ENCODE data around the gene ARHGAP27.
A peak's percentile ranks its signal among the peaks of the same experiment; 100 is the strongest.

Gene ARHGAP27

GRCh38 chr17:45403906-45404490 is 28.7 kb downstream of the ARHGAP27 start:
- Histone ChIP-seq H3K4me2 (ENCODE audit: low read length, poor library complexity, severe bottlenecking) (no peak overlapping the region), H2BK120ac (ENCODE audit: low read depth, low read length) (no peak overlapping the region), H3K36me3 (ENCODE audit: control insufficient read depth in 1 of 2, insufficient read depth in 2 of 2, low read depth in 1 of 2, low read length in 2 of 2) (peaks cover 6 to 26% of the 10 kb centered on the region in 2 experiments), H3K4me1 (ENCODE audit: control insufficient read depth, insufficient read depth, low read depth, low read length) (peaks cover 21% of the 10 kb centered on the region), H3K79me1 (replicated peaks; ENCODE audit: low read length, poor library complexity, severe bottlenecking) (no peaks in the 10 kb centered on the region), H2BK12ac (ENCODE audit: low read length in 2 of 2) (no peak overlapping the region), H3K9ac (ENCODE audit: low read length) (no peak overlapping the region), H3K14ac (ENCODE audit: low read length in 2 of 2) (peak overlapping the region in 1 of 2 experiments; percentile 31), H4K91ac (ENCODE audit: low read length) (no peak overlapping the region), H2BK15ac (ENCODE audit: low read depth, poor library complexity, severe bottlenecking) (no peak overlapping the region), H2AFZ (ENCODE audit: low read depth, low read length) (no peak overlapping the region), H3K9me3 (ENCODE audit: control insufficient read depth, low read length) (no peaks in the 10 kb centered on the region), H4K8ac (ENCODE audit: low read length) (no peak overlapping the region), H3K18ac (ENCODE audit: low read depth in 1 of 2, low read length in 2 of 2) (no peak overlapping the region), H2BK5ac (ENCODE audit: low read depth, low read length, poor library complexity, severe bottlenecking) (no peak overlapping the region), H2AK5ac (ENCODE audit: low read length, severe bottlenecking) (no peak overlapping the region), H3K23ac (ENCODE audit: low read length in 2 of 2) (no peak overlapping the region), H3K27me3 (ENCODE audit: control insufficient read depth in 1 of 2, insufficient read depth in 1 of 2, low read length in 2 of 2) (no peaks in the 10 kb centered on the region), H3K27ac (ENCODE audit: low read length, poor library complexity, severe bottlenecking) (no peak overlapping the region), H3K4me3 (ENCODE audit: insufficient read depth in 1 of 2, low read depth in 1 of 2, low read length in 2 of 2) (no peak overlapping the region), H3K4ac (ENCODE audit: low read depth in 1 of 2, low read length in 2 of 2) (no peak overlapping the region)
- 95% methylated on average over 8 of the region's 10 CpGs for WGBS
- no peak for DNase-seq

- Histone ChIP-seq H2BK5ac (ENCODE audit: low read depth, low read length, poor library complexity, severe bottlenecking) (no peak overlapping the region), H2AFZ (ENCODE audit: low read depth, low read length) (no peak overlapping the region), H3K23ac (ENCODE audit: low read length in 2 of 2) (no peak overlapping the region), H3K27ac (ENCODE audit: low read length, poor library complexity, severe bottlenecking) (no peak overlapping the region), H3K9ac (ENCODE audit: low read length) (no peak overlapping the region), H3K4me3 (ENCODE audit: insufficient read depth in 1 of 2, low read depth in 1 of 2, low read length in 2 of 2) (no peak overlapping the region), H4K8ac (ENCODE audit: low read length) (no peak overlapping the region), H2BK15ac (ENCODE audit: low read depth, poor library complexity, severe bottlenecking) (no peak overlapping the region), H3K4me2 (ENCODE audit: low read length, poor library complexity, severe bottlenecking) (no peak overlapping the region), H3K4me1 (ENCODE audit: control insufficient read depth, insufficient read depth, low read depth, low read length) (peaks cover 18% of the 10 kb centered on the region), H3K27me3 (ENCODE audit: control insufficient read depth in 1 of 2, insufficient read depth in 1 of 2, low read length in 2 of 2) (no peaks in the 10 kb centered on the region), H3K14ac (ENCODE audit: low read length in 2 of 2) (no peak overlapping the region), H3K36me3 (ENCODE audit: control insufficient read depth in 1 of 2, insufficient read depth in 2 of 2, low read depth in 1 of 2, low read length in 2 of 2) (peaks cover 6 to 30% of the 10 kb centered on the region in 2 experiments), H3K79me1 (replicated peaks; ENCODE audit: low read length, poor library complexity, severe bottlenecking) (no peaks in the 10 kb centered on the region), H3K4ac (ENCODE audit: low read depth in 1 of 2, low read length in 2 of 2) (no peak overlapping the region), H4K91ac (ENCODE audit: low read length) (no peak overlapping the region), H2AK5ac (ENCODE audit: low read length, severe bottlenecking) (no peak overlapping the region), H2BK12ac (ENCODE audit: low read length in 2 of 2) (no peak overlapping the region), H3K9me3 (ENCODE audit: control insufficient read depth, low read length) (no peaks in the 10 kb centered on the region), H2BK120ac (ENCODE audit: low read depth, low read length) (no peak overlapping the region), H3K18ac (ENCODE audit: low read depth in 1 of 2, low read length in 2 of 2) (no peak overlapping the region)
- no peak for DNase-seq
- WGBS, result 60% methylated on average over 1 of the region's 1 CpG
Observed at GRCh38 chr17:45402916-45403315, 29.8 kb downstream of the ARHGAP27 start.

DNA sequence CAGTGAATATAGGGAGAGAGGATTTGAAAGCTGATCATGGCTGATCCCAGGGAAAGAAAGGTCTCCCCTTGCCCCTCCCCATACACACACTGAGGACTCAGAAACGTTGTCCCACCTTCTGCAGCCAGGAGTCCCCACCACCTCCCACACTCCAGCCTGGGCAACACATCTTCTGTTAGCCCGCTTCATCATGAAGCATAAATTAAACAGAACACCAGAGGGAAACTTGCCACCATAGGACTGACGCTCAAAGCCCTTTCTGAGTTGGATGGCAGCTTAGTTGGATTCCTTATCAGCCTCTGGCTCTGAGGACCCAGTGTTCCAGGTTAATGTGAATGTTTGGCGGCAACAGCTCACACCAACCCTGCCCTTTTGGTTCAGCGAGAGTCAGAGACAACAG is 33.9 kb downstream of the ARHGAP27 start:
- Histone ChIP-seq H3K9me3 (ENCODE audit: control insufficient read depth, low read length) (no peaks in the 10 kb centered on the region), H3K27ac (ENCODE audit: low read length, poor library complexity, severe bottlenecking) (no peak overlapping the region), H3K27me3 (ENCODE audit: control insufficient read depth in 1 of 2, insufficient read depth in 1 of 2, low read length in 2 of 2) (no peaks in the 10 kb centered on the region), H3K4me1 (ENCODE audit: control insufficient read depth, insufficient read depth, low read depth, low read length) (peaks cover 9% of the 10 kb centered on the region), H3K4ac (ENCODE audit: low read depth in 1 of 2, low read length in 2 of 2) (no peak overlapping the region), H2BK5ac (ENCODE audit: low read depth, low read length, poor library complexity, severe bottlenecking) (no peak overlapping the region), H3K9ac (ENCODE audit: low read length) (no peak overlapping the region), H3K18ac (ENCODE audit: low read depth in 1 of 2, low read length in 2 of 2) (no peak overlapping the region), H3K36me3 (ENCODE audit: control insufficient read depth in 1 of 2, insufficient read depth in 2 of 2, low read depth in 1 of 2, low read length in 2 of 2) (peaks cover 18 to 37% of the 10 kb centered on the region in 2 experiments), H3K4me2 (ENCODE audit: low read length, poor library complexity, severe bottlenecking) (no peak overlapping the region), H4K8ac (ENCODE audit: low read length) (no peak overlapping the region), H2BK15ac (ENCODE audit: low read depth, poor library complexity, severe bottlenecking) (no peak overlapping the region), H3K4me3 (ENCODE audit: insufficient read depth in 1 of 2, low read depth in 1 of 2, low read length in 2 of 2) (no peak overlapping the region), H3K79me1 (replicated peaks; ENCODE audit: low read length, poor library complexity, severe bottlenecking) (no peaks in the 10 kb centered on the region), H2AK5ac (ENCODE audit: low read length, severe bottlenecking) (no peak overlapping the region), H2AFZ (ENCODE audit: low read depth, low read length) (no peak overlapping the region), H3K23ac (ENCODE audit: low read length in 2 of 2) (no peak overlapping the region), H2BK120ac (ENCODE audit: low read depth, low read length) (no peak overlapping the region), H2BK12ac (ENCODE audit: low read length in 2 of 2) (no peak overlapping the region), H4K91ac (ENCODE audit: low read length) (no peak overlapping the region), H3K14ac (ENCODE audit: low read length in 2 of 2) (no peak overlapping the region)
- DNase-seq, result no peak
- 82% methylated on average over 5 of the region's 5 CpGs for WGBS

GRCh38 chr17:45397796-45398195 is 34.9 kb downstream of the ARHGAP27 start:
- Histone ChIP-seq H2BK120ac (ENCODE audit: low read depth, low read length) (no peak overlapping the region), H3K14ac (ENCODE audit: low read length in 2 of 2) (no peak overlapping the region), H3K27ac (ENCODE audit: low read length, poor library complexity, severe bottlenecking) (no peak overlapping the region), H3K27me3 (ENCODE audit: control insufficient read depth in 1 of 2, insufficient read depth in 1 of 2, low read length in 2 of 2) (no peaks in the 10 kb centered on the region), H3K9me3 (ENCODE audit: control insufficient read depth, low read length) (no peaks in the 10 kb centered on the region), H3K79me1 (replicated peaks; ENCODE audit: low read length, poor library complexity, severe bottlenecking) (no peaks in the 10 kb centered on the region), H2AK5ac (ENCODE audit: low read length, severe bottlenecking) (no peak overlapping the region), H4K91ac (ENCODE audit: low read length) (no peak overlapping the region), H3K18ac (ENCODE audit: low read depth in 1 of 2, low read length in 2 of 2) (no peak overlapping the region), H4K8ac (ENCODE audit: low read length) (no peak overlapping the region), H3K9ac (ENCODE audit: low read length) (no peak overlapping the region), H3K36me3 (ENCODE audit: control insufficient read depth in 1 of 2, insufficient read depth in 2 of 2, low read depth in 1 of 2, low read length in 2 of 2) (peaks cover 15 to 34% of the 10 kb centered on the region in 2 experiments), H3K4ac (ENCODE audit: low read depth in 1 of 2, low read length in 2 of 2) (no peak overlapping the region), H2BK15ac (ENCODE audit: low read depth, poor library complexity, severe bottlenecking) (no peak overlapping the region), H3K4me2 (ENCODE audit: low read length, poor library complexity, severe bottlenecking) (no peak overlapping the region), H3K4me3 (ENCODE audit: insufficient read depth in 1 of 2, low read depth in 1 of 2, low read length in 2 of 2) (no peak overlapping the region), H2BK12ac (ENCODE audit: low read length in 2 of 2) (no peak overlapping the region), H2AFZ (ENCODE audit: low read depth, low read length) (no peak overlapping the region), H3K4me1 (ENCODE audit: control insufficient read depth, insufficient read depth, low read depth, low read length) (peaks cover 9% of the 10 kb centered on the region), H2BK5ac (ENCODE audit: low read depth, low read length, poor library complexity, severe bottlenecking) (no peak overlapping the region), H3K23ac (ENCODE audit: low read length in 2 of 2) (no peak overlapping the region)
- DNase-seq, result no peak
- WGBS, result 92% methylated on average over 5 of the region's 5 CpGs

All from mesenchymal stem cell (in vitro differentiated cells and primary cell).